M059J (cell line): ENCODE data around the gene MAP3K2. TPM values are rescaled to one million over a fixed set of nuclear protein-coding genes. Genes with fewer than 3 reads are reported as not detected.

ENCODE experiments used
- DNase-seq: peaks from one replicate; pipeline ENCODE4 v3.0.0-alpha.2; 2012; ENCODE audit warnings: low read depth
- total RNA-seq: library from RNA; depleted of rRNA; stranded (reverse); fragments of >200 nt; shearing (Covaris generic); gene quantifications from 2 replicates; pipeline ENCODE4 v1.2.3, GENCODE V29; 2014; rRNA removed

The MAP3K2 gene
- 22.9 and 28.8 TPM in 2 replicates for total RNA-seq

DNA sequence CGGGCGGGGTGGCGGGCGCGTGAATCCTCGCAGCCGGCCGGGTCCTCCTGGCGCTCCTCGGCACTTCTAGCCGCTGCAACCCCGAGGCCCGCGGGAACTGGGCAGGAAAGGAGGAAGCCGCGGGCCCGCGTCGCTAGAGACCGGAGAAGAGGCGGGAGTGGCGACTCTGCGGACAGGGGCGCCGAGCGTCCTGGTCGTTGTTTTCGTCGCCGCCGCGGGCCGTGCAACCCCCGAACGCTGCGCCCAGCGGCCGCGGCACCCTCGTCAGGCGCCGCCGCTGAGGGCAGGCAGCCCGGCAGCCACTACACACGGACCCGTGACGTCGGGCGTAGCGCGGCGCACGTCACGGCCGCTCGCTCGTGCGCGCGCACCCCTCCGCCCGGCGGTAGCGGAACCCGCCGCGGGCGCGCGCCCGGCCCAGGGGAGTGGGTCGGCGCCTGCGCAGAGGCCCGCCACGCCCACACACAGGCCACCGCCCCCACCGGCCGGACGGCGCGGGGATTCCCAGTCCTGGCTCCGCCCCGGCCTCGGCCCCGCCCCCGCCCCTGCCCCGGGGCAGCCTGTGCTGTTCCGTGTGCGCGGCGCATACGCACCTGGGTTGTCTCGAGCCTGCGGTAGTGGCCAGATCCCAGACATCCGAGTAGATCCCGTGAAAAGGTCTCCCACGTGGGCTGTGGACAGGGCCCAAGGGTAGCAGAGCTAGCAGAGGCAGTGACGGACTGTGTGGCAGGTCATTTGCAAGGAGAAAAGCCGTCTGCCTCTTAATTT lies at the start of gene MAP3K2:
Gene MAP3K2 (minus strand): TSS at position 321 of the 768 bp plus-strand sequence. CDS start 44,846 bp downstream, outside the sequence.
- peak; percentile 81 for DNase-seq

DNA sequence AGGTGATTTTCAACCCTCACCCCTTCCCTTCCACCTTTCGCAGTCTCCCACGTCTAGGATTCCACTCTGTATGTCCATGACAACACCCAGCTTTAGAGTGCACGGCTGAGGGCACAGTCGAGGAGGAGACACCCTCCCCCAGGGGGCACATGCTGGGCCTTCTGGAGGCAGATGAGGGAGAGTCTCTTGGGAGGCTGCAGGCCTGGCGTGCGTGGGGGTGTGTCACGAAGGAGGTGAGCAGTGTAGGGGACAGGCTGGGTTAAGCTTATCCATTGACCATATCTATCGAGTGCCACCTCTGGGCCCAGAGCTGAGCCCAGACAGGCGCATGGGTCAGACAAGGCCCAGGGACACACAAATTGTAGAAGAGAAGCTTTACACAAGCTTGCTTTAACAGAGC lies 49.3 kb upstream of the MAP3K2 start:
- DNase-seq, result no peak

- no peak for DNase-seq
These were observed 46.7 kb upstream of the MAP3K2 start for GRCh38 chr2:127434515-127434914.

DNA sequence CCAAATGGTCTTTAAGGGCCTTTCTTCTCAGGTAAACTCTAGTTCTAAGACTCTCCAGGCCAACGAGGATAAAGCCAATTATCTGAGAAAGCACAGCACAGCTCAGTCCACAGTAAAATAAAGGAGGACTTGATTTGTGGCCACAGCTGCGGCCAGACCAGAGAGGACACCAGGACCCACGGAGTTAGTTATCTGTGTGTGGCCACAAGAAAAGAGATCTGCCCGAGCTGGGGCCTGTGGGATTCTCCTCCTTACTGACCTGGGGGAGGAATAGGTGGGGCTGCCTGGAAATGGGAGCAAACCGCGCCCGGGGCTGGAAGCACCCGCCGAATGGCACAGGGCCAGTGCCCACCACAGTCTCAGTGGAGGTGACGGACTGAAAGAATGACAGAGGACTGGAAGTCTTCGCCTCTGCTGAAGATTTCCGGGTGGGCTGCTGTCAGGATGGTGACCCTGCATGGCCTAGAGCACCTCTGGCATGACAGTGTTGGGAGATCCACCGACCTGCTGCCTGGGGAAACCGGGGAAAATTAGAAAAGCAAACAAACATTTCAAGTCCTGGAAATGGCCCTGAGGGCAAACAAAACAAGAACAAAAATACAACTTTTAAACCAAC lies 43.7 kb upstream of the MAP3K2 start:
- no peak for DNase-seq

- no peak for DNase-seq
These were observed 42.2 kb upstream of the MAP3K2 start for GRCh38 chr2:127429844-127430425.

DNA sequence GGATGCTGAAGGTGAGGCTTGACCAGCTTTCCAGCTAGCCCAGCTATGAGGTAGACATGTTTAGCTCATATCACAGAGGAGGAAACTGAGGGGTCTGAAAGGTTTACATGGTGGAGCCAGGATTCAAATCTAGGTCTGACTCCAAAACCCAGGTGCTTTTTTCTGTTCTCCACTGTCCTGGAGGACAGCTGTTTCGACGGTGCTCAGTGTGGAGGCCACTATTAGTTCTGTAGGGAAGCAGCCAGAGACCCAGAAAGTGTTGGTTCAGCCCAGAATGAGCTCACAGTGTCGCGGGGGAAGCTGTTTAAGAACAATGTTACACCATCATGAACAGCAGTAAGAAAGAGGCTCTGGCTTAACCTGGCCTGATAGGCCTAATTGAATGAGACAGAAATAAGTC lies 41.5 kb upstream of the MAP3K2 start:
- no peak for DNase-seq

- no peak for DNase-seq
These were observed 41.0 kb upstream of the MAP3K2 start for GRCh38 chr2:127428815-127429109.

DNA sequence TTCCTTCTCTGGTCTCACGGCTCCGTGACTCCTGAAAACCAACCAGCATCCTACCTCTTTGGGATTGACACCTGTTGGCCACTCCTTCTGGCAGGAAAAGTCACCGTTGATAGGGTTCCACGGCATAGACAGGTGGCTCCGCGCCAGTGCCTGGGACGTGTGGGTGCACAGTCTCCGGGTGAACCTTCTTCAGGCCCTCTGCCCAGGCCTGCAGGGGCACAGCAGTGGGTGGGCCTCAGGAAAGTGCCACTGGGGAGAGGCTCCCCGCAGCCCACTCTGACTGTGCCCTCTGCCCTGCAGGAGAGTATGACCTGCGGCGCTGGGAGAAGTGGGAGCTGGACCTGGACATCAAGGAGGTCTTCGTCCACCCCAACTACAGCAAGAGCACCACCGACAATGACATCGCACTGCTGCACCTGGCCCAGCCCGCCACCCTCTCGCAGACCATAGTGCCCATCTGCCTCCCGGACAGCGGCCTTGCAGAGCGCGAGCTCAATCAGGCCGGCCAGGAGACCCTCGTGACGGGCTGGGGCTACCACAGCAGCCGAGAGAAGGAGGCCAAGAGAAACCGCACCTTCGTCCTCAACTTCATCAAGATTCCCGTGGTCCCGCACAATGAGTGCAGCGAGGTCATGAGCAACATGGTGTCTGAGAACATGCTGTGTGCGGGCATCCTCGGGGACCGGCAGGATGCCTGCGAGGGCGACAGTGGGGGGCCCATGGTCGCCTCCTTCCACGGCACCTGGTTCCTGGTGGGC lies 40.5 kb upstream of the MAP3K2 start:
- DNase-seq, result no peak

GRCh38 chr2:127427376-127428056 lies 39.7 kb upstream of the MAP3K2 start:
- no peak for DNase-seq

GRCh38 chr2:127426501-127427354 lies 39.0 kb upstream of the MAP3K2 start:
- no peak for DNase-seq

- no peak for DNase-seq
These were observed 38.0 kb upstream of the MAP3K2 start for GRCh38 chr2:127425540-127426490.

GRCh38 chr2:127424598-127425520 lies 37.1 kb upstream of the MAP3K2 start:
- no peak for DNase-seq

DNA sequence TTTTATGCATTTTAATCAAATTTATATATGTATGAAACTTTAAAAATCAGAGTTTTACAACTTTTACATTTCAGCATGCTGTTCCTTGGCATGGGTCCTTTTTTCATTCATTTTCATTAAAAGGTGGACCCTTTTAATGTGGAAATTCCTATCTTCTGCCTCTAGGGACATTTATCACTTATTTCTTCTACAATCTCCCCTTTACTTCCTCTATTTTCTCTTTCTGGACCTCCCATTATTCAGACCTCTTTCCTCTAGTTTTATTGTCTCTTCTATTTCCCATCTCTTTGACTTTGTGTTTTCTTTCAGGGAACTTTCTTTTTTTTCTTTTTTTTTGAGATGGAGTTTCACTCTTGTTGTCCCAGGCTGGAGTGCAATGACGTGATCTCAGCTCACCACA lies 36.1 kb upstream of the MAP3K2 start:
- DNase-seq, result peak; percentile 11

GRCh38 chr2:127423478-127423843 lies 35.7 kb upstream of the MAP3K2 start:
- peak; percentile 48 for DNase-seq

GRCh38 chr2:127422559-127423477 lies 35.0 kb upstream of the MAP3K2 start:
- DNase-seq, result peak; percentile 18

- no peak for DNase-seq
These were observed 34.2 kb upstream of the MAP3K2 start for GRCh38 chr2:127421871-127422558.
